ENCODE results near the gene KLRB1.
A peak's percentile ranks its signal among the peaks of the same experiment; 100 is the strongest.
"Not testable (repeated sequence)": the region's sequence is repeated elsewhere in the genome, so short reads cannot be mapped to it uniquely, and the experiment has no call there.

KLRB1 gene

DNA sequence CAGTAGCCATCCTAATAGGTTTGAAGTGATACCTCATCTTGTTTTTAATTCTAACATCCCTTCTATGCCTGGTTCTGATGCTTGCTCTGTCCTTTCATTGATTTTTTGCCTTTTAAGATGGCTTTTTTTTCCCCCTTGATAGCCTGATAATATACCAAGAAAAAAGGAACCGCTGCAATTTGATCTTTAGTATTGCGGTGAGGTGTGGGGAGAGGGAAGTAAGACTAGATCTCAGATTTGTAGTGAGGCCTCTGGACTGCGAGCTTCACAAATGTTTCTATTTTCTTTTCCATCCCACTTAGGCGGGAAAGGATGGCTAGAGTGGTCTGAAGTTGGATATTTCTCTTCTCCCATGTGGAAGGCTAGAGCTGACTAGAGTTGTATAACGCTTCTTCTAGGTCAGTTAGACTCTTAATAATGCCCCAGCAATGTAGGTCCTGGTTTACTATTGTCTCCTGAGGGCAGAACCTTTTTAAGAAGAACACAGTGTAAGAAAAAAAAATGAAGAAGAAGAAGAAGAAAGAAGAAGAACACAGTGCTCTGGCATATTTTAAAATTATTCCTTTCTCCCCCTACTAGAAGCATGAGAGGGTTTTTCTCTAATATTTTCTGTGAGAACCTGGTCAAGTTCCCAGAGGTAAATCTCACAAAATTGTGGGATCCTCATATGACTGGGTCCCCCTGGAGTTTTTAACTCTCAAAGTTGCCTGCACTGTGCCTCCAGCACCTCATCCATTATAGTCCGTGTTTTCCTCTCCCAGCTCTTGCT, 11.9 kb upstream of the KLRB1 start:
- DNase-seq (ENCODE audit: low spot score), result no peak

DNA sequence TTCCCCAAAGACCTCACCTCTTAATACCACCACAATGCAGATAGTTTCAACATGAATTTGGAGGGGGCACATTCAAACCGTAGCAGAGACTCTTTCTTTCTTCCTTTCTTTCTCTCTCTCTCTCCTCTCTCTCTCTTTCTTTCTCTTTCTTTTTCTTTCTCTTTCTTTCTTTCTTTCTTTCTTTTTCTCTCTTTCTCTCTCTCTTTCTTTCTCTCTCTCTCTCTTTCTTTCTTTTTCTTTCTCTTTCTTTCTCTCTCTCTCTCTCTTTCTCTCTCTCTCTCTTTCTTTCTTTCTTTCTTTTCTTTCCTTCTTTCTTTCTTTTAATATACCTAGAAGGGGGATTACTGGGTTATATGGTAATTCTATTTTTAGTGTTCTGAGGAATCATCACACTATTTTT, 11.2 kb upstream of the KLRB1 start:
- DNase-seq (ENCODE audit: low spot score), result not testable (repeated sequence)

DNA sequence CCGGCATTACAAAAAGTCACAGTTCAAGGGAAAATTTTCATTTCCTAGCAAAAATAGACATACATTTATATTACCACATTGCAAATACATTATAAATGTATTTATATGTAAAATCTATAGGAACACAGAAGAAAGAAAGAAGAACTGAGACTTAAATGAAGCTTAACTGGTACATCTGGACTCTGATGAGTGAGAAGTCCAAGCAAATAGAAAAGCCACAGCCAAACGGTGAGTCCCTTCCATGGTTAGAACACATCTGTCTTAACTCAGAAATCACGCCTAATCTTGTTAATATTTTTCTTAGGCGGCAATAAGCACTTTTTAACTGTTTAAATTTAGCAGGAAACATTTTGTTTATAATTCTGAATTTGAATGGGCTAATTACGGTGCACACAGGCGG, 9.4 kb upstream of the KLRB1 start:
- no peak for DNase-seq (ENCODE audit: low spot score)

DNA sequence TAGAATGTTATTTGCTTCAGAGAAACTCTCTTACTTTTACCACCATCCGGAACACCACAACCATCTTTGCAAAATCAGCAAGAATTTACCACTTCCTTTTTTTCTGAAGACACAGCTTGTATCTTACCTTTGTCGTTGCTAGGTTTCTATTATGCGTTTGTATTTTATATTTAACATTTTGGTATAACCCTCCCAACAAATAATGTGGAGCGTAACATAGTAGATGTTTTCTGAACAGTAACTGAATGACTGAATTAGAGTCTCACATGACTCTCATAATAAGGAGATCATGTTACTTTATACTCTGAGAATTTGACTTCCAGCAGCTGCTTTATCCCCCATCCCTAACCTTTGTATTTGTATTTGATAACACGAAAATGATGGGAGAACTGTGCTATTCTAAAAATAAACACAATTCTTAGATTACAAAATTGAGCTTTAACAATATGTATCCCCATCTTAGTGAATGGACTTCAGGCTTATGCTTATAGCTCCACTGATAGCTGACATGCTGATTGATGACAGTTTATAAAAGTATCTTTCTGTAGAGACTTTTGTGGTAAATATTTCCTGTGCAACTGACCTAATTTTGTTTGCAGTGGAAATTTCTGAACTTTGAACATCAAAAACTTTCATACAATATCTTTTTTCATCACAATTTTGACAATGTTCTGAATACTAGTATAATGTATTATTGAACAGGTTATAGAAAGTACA, 7.9 kb upstream of the KLRB1 start:
- peak; percentile 11 for DNase-seq (ENCODE audit: low spot score)

- not testable (repeated sequence) for DNase-seq (ENCODE audit: low spot score)
These were observed 2.9 kb upstream of the KLRB1 start for GRCh38 chr12:9610606-9611005.

DNA sequence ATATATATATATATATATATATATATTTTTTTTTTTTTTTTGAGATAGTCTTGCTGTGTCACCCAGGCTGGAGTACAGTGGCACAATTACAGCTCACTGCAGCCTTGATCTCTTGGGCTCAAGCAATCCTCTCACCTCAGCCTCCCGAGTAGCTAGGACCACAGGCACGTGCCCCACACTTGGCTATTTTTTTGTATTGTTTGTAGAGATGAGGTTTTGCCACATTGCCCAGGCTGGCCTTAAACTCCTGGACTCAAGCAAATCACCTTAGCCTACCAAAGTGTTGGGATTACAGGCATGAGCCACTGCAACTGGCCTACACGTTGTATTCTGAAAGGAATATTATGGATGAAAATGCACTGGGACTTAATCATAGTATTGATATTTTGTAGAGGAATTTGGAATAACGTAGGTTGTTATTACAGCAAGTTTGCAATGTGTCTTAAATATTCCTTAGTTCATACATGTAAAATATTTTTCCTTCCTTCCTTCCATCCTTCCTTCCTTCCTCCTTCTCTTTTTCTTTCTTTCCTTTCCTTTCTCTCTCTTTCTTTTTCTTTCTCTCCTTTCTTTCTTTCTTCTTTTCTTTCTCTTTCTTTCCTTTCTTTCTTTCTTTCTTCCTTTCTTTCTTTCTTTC, 862 bp downstream of the KLRB1 start:
- no peak for DNase-seq (ENCODE audit: low spot score)

GRCh38 chr12:9606247-9606646, 1.5 kb downstream of the KLRB1 start:
- DNase-seq (ENCODE audit: low spot score), result no peak

- no peak for DNase-seq (ENCODE audit: low spot score)
These were observed 2.2 kb downstream of the KLRB1 start for GRCh38 chr12:9605483-9605882.

DNA sequence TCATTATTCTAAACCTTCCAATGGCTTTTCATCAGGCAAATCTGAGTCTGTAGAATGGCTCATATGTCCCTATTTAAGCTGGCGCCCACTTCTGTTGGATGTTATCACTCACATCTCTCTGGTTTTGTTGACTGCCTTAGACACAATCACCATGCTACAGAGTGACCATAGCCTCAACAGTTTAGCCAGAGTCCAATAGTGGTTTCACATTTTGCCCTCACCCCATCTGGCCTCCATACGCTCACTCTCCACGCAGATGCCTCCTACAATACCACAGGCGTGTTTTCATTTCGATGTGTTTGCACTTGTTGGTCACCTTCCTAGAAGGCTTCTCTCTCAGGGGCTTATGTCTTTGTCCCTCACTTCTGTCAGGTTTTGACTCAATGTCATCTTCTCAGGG, 3.4 kb downstream of the KLRB1 start:
- DNase-seq (ENCODE audit: low spot score), result no peak

DNA sequence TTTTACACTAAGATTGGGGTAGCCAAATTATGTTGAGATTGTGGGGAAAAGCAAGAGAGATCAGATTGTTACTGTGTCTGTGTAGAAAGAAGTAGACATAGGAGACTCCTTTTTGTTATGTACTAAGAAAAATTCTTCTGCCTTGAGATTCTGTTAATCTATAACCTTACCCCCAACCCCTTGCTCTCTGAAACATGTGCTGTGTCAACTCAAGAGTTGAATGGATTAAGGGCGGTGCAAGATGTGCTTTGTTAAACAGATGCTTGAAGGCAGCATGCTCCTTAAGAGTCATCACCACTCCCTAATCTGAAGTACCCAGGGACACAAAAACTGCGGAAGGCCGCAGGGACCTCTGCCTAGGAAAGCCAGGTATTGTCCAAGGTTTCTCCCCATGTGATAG, 7.3 kb downstream of the KLRB1 start:
- not testable (repeated sequence) for DNase-seq (ENCODE audit: low spot score)

DNA sequence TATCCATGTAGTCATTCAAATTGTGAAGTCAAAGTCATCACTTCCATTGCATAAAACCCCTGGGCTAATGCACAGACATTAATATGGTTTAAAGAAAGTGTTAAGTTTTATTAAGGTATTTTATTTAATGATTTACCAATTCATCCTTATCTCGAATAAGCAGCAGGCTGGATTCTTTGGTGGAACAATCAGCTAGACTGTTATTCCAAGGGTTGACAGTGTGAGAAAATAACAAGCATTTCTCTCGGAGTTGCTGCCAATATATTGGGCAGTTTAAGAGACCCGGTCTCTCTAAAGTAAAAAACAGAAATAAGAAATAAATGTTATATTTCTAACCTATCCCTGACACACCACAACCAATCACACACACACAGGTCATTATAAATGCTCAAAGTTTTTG, 9.4 kb downstream of the KLRB1 start:
- DNase-seq (ENCODE audit: low spot score), result no peak

DNA sequence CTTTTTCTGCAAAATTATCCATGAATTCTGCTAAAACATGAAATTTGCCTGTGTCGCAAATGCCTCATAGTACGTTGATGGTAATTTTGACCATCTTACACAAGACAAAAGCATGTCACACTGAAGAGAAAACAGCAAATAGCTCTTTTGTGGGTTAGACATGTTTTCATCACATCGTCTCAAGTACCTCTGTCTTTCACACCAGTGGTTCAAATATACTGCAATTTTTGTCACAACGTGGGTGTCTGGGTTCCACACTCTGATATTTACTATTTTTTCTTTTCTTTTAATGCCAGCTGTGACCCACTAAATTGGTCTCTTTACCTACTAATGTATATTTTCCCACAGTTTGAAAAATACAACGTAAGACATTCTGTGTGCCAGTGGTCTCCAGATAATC, 10.4 kb downstream of the KLRB1 start:
- no peak for DNase-seq (ENCODE audit: low spot score)

GRCh38 chr12:9590441-9590840, 17.3 kb downstream of the KLRB1 start:
- no peak for DNase-seq (ENCODE audit: low spot score)

DNA sequence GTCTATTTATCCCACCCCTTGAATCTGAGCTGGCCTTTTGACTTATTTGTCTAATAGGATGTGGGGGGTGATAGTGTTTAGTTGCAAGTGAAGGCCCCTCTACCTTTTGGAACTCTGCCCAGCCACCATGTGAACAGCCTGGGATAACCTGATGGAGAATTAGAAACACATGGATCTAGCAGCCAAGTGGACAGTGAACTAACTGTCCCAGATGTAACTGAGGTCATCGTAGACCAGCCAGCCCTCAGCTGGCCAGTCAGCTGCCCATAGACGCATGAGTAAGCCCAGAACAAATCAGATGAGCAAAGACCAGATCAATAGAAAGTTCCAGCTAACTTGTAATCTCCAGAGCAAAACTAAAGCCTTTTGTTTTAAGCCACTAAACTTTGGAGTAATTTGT, 19.0 kb downstream of the KLRB1 start:
- DNase-seq (ENCODE audit: low spot score), result peak; percentile 14

DNA sequence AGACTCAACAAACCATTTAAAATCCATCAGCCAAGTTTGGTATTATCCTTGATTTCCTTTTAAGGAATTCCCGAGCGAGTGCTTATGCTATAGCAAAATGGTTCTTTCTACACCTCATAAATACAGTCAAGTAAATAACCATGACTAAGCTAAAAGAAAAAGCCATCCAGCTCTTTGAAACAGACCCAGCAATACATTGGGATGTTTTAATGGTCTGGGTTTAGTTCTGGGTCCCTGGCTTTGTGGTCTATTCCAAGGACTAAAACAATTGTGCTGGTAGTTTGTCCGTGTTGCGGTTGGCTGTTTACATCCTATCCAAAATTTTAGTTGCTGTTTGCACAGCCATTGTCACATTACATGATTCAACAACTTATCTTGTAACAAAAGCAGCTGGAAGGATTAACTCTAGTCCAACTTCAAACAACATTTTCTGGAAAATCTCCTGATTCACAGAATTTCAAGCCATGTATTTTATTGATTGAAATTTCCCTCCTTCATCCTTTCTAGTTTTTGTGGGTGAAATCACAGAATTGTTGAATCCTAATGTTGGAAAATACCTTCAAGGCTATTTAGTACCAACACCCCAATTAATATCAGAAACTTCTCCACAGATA, 19.6 kb downstream of the KLRB1 start:
- no peak for DNase-seq (ENCODE audit: low spot score)

GRCh38 chr12:9577729-9578128, 30.0 kb downstream of the KLRB1 start:
- DNase-seq (ENCODE audit: low spot score), result not testable (repeated sequence)

DNA sequence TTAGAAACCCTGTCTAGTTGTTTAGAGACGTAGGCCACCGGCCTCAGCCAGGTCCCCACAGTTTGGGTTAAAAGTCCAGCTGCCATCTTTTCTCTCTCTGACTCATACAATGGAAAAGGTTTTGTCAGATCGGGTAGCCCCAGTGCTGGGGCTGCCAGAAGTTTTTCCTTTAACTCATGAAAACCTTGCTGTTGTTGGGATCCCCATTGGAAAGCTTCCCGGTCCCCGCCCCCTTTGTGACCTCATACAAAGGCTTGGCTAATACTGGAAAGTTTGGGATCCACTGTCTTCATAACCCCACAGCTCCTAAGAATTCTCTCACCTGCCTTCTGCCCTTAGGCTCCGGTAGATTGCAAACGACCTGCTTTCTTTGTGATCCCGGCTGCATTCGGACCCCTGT, 40.6 kb downstream of the KLRB1 start:
- DNase-seq (ENCODE audit: low spot score), result not testable (repeated sequence)

- not testable (repeated sequence) for DNase-seq (ENCODE audit: low spot score)
These were observed 41.6 kb downstream of the KLRB1 start for GRCh38 chr12:9566113-9566512.

GRCh38 chr12:9564418-9564817, 43.3 kb downstream of the KLRB1 start:
- DNase-seq (ENCODE audit: low spot score), result not testable (repeated sequence)

- DNase-seq (ENCODE audit: low spot score), result not testable (repeated sequence)
These were observed 44.8 kb downstream of the KLRB1 start for GRCh38 chr12:9562841-9563453.

DNA sequence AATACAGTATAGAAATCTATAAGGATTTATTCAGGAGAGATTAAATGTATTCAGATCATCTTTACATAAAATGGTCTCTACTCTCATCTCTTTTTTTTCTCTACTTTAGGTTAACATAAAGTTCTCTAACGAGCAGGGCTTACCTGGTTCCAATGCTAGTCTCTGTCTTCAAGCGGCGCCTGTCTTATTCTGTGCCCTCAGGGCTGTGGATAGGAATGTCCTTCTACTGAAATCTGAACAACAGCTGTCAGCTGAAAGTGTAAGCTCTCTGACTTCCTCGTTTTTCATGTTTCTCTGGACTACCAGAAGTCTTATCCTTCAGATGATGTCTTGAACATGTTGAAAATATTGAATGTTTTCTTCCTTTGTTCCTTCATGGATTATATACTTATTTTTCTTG, 62.2 kb downstream of the KLRB1 start:
- not testable (repeated sequence) for DNase-seq (ENCODE audit: low spot score)

Measured in globus pallidus (tissue), 1 donor.